Psoas muscle (tissue), 8 donors: ENCODE data around the gene TMEM108. TPM values are rescaled to one million over a fixed set of nuclear protein-coding genes. Genes with fewer than 3 reads are reported as not detected.

Experiments used
- ATAC-seq, 4 donors: fragments of 200-7000 bp; cut with Tn5 transposase; one replicate each; pipeline ENCODE4 v1.9.1; 2020; ENCODE audit warnings: moderate library complexity in 3 of 4, mild to moderate bottlenecking in 2 of 4
- DNase-seq, 2 donors: peaks; one replicate each; pipeline ENCODE4 v3.0.0-alpha.2; 2020
- H3K27ac ChIP-seq: fragments of 200-600 bp; one replicate; pipeline ENCODE4 v1.8.0; 2022
- H3K27me3 ChIP-seq, 3 donors: fragments of 200-600 bp in 1 of 3; one replicate each; pipeline versions ENCODE4 v1.6.1 to v1.8.0; 2013 to 2022; ENCODE audit warnings: low read length in 2 of 3, mild to moderate bottlenecking in 2 of 3, moderate library complexity in 1 of 3; ENCODE audit not compliant: insufficient read depth in 3 of 3
- H3K36me3 ChIP-seq, 2 donors: fragments of 200-600 bp in 1 of 2; one replicate each; pipeline versions ENCODE4 v1.6.1 to v1.8.0; 2013 to 2022; ENCODE audit warnings: low read depth in 1 of 2, mild to moderate bottlenecking in 1 of 2, moderate library complexity in 1 of 2; ENCODE audit not compliant: insufficient read depth in 1 of 2
- H3K4me1 ChIP-seq: fragments of 200-600 bp; one replicate; pipeline ENCODE4 v1.8.0; 2022
- H3K4me3 ChIP-seq: fragments of 200-600 bp; one replicate; pipeline ENCODE4 v1.8.0; 2022; ENCODE audit warnings: mild to moderate bottlenecking
- H3K9me3 ChIP-seq: fragments of 200-600 bp; one replicate; pipeline ENCODE4 v1.8.0; 2022
- CTCF ChIP-seq: fragments of 200-600 bp; IDR thresholded peaks from one replicate; pipeline ENCODE4 v1.8.0; 2022; ENCODE audit warnings: antibody characterized with exemption
- WGBS, 3 donors: extraction: QIAGEN DNeasy Blood & Tissue Kit; methylation state at CpG; one replicate each; pipeline versions ENCODE4 v1.1.6 to v1.1.7; 2013; 5-methylcytosine and 5-hydroxymethylcytosine counted together
- intact Hi-C, 2 donors: fragments of 100-400 bp; cut with DNase I; formaldehyde crosslinking; loops; one replicate each; pipeline versions ENCODE4 v1.11.0 to v1.14.2; 2022
- polyA plus RNA-seq, 3 donors: library from polyadenylated mRNA; stranded (reverse); fragments of 200-250 nt; gene quantifications; one replicate each; pipeline ENCODE4 v1.2.3, GENCODE V29; 2013
- total RNA-seq, 4 donors: library from RNA; stranded (reverse); fragmentation: NEBNext Ultra II Directional in 2 of 4; extraction: Animal tissue kit (Norgen Biotek cat#: 25700) in 2 of 4; gene quantifications; one replicate each; pipeline versions ENCODE4 v1.2.1 to v1.2.4, GENCODE V29; 2021 to 2023
- donor health status: healthy with polysubstance abuse.
- donor health status: DM: no; HTN: no; CAD: no; lungs with moderate emphysema.
- donor health status: Bipolar disorder and iron deficiency.
- donor health status: healthy.
- donor health status: DM: yes; HTN: yes; CAD: no.
- donor health status: DM: no; HTN: no; CAD: no.
- donor health status: DM: no; HTN: no; CAD: no.
- donor health status: DM: yes; HTN: yes; CAD: no.

Gene TMEM108
- total and polyA plus RNA-seq, 7 donors: 2.4 to 10.5 (median 6.5) TPM

GRCh38 chr3:133278260-133279043 is 240.3 kb downstream of the TMEM108 start:
- DNase-seq (no peak), ATAC-seq (no peak)
- 94 to 96% (median 95%) methylated on average over 7 of the region's 7 CpGs for WGBS, 3 donors

GRCh38 chr3:133280586-133280985 is 242.4 kb downstream of the TMEM108 start:
- Histone ChIP-seq H3K36me3 (no peaks in the 10 kb centered on the region), H3K4me1 (no peaks in the 10 kb centered on the region), H3K27ac (no peak overlapping the region), H3K27me3 (no peaks in the 10 kb centered on the region), H3K4me3 (no peak overlapping the region), H3K9me3 (no peaks in the 10 kb centered on the region)
- intact Hi-C loops: no loop called here
- no peak for DNase-seq
- ATAC-seq: peak in 1 of 4 donors; percentile 47
- 13 to 38% (median 23%) methylated on average over 1 of the region's 1 CpG for WGBS, 3 donors
- TF ChIP-seq CTCF: no peak

More at GRCh38 chr3:133278260-133279043, 240.3 kb downstream of the TMEM108 start:
- Histone ChIP-seq H3K27me3 (no peaks in the 10 kb centered on the region), H3K27ac (no peak overlapping the region), H3K4me1 (no peaks in the 10 kb centered on the region), H3K4me3 (no peak overlapping the region), H3K9me3 (no peaks in the 10 kb centered on the region), H3K36me3 (no peaks in the 10 kb centered on the region)
- TF ChIP-seq CTCF: no peak
- intact Hi-C loops: no loop called here

GRCh38 chr3:133282236-133282635 is 244.0 kb downstream of the TMEM108 start:
- Histone ChIP-seq H3K4me1 (no peaks in the 10 kb centered on the region), H3K9me3 (no peaks in the 10 kb centered on the region), H3K36me3 (no peaks in the 10 kb centered on the region), H3K27ac (no peak overlapping the region), H3K4me3 (no peak overlapping the region), H3K27me3 (no peaks in the 10 kb centered on the region)
- intact Hi-C loops: no loop called here
- ATAC-seq: no peak
- WGBS, 3 donors: 78 to 85% (median 85%) methylated on average over 4 of the region's 4 CpGs
- no peak for TF ChIP-seq CTCF
- DNase-seq: no peak

- TF ChIP-seq CTCF: no peak
- 46 to 62% (median 56%) methylated on average over 4 of the region's 4 CpGs for WGBS, 3 donors
- no peak for ATAC-seq
These were observed 246.0 kb downstream of the TMEM108 start for GRCh38 chr3:133283958-133284807.

More at GRCh38 chr3:133283958-133284807, 246.0 kb downstream of the TMEM108 start:
- Histone ChIP-seq H3K4me1 (no peaks in the 10 kb centered on the region), H3K27me3 (no peaks in the 10 kb centered on the region), H3K9me3 (no peaks in the 10 kb centered on the region), H3K4me3 (no peak overlapping the region), H3K36me3 (no peaks in the 10 kb centered on the region), H3K27ac (no peak overlapping the region)
- no peak for DNase-seq
- intact Hi-C loops: no loop called here
